ENCODE measurements around the gene ZNF91.
"Not testable (repeated sequence)": the region's sequence is repeated elsewhere in the genome, so short reads cannot be mapped to it uniquely, and the experiment has no call there.

The ZNF91 gene

GRCh38 chr19:23395722-23396117 is 449 bp upstream of the ZNF91 start:
- not testable (repeated sequence) for DNase-seq (ENCODE audit: low spot score)

DNA sequence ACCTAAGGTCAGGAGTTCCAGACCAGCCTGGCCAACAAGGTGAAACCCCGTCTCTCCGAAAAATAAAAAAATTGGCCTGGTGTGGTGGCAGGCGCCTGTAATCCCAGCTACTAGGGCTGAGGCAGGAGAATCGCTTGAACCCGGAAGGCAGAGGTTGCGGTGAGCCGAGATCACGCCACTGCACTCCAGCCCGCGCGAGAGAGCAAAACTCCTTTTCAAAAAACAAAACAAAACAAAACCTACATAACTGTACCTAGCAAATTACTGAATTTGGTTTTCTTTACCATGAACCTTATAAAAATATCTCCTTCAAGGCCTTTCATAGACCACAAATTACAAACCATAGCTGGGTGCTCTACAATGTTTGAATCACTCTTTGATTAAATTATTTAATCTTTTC is 760 bp downstream of the ZNF91 start:
- no peak for DNase-seq (ENCODE audit: low spot score)

DNA sequence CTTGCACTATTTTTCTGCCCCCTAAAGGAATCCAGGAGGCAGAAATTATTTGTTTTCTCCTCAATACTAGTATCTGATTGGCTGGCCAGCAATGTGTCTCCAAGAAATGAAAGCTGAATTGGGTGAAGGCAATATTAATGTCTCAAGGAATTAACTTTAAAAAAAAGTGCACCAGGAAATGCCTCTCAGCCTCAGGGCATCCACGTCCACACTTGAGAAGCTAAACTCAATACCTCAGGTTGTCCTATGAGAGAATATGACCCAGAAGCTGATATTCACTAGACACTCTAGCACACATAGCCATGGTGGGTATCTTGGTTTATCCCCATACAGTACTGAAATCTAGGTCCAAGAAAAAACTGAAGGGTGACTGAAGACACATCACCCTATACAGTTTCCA is 2.1 kb downstream of the ZNF91 start:
- DNase-seq (ENCODE audit: low spot score) = no peak

DNA sequence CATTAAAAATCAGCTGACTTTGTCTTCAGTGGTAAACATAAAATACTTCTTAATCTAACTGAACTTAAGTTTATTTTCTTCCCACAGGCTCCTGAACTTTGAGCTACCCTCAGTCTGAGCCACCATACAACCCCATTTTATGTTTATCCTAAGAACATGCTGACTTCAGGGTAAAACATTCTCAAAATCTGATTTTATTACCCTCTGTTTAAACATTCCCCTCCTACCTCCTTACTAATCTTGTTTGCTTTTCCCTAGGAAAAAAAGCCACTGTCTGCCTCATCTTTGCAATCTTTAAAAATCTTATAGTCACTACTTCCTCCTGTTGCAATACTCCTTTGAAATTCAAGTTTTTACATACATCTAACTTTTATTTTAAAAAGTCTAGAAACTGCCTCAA is 4.0 kb downstream of the ZNF91 start:
- DNase-seq (ENCODE audit: low spot score) = no peak

DNA sequence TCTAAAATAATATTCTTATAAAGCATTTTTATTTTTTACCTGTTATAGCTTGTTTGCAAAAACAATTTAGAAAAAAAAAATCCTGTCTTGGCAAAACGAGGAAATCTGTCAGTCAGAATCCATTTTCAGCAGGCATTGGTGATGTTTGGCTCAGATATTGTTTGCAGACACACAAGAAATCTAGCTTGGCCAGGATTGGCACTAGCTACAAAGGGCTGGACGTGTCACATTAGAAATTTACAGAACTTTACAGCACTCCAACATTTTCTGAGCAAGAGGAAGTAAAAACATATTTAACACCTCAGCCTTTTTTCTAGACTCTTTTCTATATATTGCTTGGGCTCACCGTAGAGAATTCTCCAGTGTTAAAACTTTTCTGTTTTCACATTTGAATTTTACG is 9.9 kb downstream of the ZNF91 start:
- no peak for DNase-seq (ENCODE audit: low spot score)

- DNase-seq (ENCODE audit: low spot score) = no peak
These were observed 10.4 kb downstream of the ZNF91 start for GRCh38 chr19:23384858-23385257.

DNA sequence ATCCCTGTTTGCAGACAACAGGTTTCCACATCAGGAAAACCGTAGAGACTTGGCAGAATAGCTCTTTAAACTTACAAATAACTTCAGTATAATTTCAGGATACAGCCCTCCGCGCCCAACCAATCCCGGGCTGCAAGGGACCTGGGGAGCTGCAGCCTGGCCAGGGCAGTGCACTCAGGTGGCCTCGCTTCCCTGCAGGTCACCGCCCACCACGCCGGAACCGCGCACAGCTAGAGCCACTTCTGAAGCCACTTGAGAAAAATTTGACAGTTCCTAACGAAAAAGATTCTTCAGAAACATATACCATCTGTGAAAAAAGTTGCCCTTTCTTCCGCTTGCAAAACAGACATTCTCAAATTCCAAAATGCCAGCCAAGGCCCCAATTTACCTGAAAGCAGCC is 11.1 kb downstream of the ZNF91 start:
- no peak for DNase-seq (ENCODE audit: low spot score)

DNA sequence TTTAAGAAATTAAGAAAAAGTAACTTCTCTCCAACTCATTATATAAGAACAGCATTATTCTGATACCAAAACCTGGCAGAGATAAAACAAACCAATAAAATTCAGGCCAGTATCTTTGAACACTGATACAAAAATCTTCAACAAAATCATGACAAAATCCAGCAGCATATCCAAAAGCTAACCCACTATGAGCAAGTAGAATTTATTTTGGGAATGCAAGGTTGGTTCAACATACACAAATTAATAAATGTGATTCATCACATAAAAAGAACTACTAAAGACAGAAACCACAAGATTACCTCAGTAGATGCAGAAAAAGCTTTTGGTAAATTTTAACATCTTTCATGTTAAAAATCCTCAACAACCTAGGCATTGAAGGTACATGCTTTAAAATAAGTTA is 12.3 kb downstream of the ZNF91 start:
- DNase-seq (ENCODE audit: low spot score) = no peak

- no peak for DNase-seq (ENCODE audit: low spot score)
These were observed 14.2 kb downstream of the ZNF91 start for GRCh38 chr19:23381114-23381513.

GRCh38 chr19:23379671-23380070 is 15.6 kb downstream of the ZNF91 start:
- not testable (repeated sequence) for DNase-seq (ENCODE audit: low spot score)

DNA sequence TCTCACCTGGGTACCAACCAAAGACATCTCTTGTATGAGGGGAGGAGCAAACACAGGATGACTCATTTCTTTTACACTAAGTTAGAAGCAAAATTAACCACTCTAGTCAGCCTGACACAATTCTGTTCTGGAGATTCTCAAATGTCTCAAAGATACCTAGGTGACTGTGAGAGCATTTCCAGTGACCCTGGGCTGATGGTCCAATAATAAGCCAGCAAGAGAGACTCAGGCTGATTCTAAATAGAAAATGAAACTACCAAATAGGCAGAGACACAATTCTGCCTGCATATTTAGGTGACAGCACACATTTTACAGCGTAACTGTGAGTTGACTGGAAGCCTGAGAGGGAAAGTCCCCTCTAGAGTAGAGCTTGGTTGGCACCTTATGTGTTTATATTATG is 16.3 kb downstream of the ZNF91 start:
- no peak for DNase-seq (ENCODE audit: low spot score)

- no peak for DNase-seq (ENCODE audit: low spot score)
These were observed 18.0 kb downstream of the ZNF91 start for GRCh38 chr19:23377276-23377675.

GRCh38 chr19:23366437-23366836 is 28.8 kb downstream of the ZNF91 start:
- no peak for DNase-seq (ENCODE audit: low spot score)

DNA sequence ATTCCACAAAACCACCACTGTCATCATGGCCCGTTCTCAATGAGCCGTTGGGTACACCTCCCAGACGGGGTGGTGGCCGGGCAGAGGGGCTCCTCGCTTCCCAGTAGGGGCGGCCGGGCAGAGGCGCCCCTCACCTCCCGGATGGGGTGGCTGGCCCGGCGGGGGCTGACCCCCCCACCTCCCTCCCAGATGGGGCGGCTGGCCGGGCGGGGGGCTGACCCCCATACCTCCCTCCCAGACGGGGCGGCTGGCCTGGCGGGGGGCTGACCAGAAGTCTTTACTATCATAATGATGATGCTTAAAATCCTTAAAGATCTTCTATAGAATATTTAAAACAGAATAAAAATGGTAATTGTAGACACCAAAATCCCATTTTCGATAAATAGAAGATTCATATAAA is 29.2 kb downstream of the ZNF91 start:
- DNase-seq (ENCODE audit: low spot score) = not testable (repeated sequence)

DNA sequence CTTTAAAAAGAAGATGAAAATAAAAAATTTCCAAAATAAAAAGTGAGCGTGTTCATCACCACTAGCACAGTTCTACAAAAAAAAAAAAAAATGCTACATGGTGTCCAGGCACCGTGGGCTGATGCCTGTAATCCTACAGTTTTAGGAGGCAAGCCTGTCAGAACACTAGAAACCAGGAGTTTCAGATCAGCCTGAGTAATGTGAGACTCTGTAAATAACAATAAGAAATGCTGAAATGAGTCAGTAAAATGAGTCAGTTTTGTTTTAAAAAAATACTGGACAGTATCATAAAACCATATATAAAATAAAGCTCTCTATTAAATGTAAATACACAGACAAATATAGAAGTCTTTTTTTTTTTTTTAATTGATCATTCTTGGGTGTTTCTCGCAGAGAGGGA is 30.0 kb downstream of the ZNF91 start:
- DNase-seq (ENCODE audit: low spot score) = no peak

- not testable (repeated sequence) for DNase-seq (ENCODE audit: low spot score)
These were observed 33.4 kb downstream of the ZNF91 start for GRCh38 chr19:23361843-23362242.

GRCh38 chr19:23351806-23352205 is 43.5 kb downstream of the ZNF91 start:
- no peak for DNase-seq (ENCODE audit: low spot score)

DNA sequence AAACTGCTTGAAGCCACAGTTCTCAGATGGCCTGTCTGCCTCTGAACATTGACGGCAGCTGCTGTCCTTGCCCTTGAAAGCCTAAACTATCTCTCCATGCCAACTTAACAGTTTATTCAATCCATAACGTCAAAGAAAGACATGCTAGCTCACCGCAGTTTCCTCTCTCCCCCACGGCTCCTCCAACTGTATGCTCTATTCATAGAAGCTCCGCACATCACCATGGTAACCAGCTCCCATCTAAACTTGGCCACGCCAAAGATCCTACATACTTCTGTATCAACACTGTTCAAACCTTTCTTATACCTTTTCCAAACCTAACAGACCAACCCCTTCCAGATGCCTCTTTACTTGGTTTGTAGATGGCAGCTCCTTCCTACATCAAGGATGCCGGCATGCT is 48.6 kb downstream of the ZNF91 start:
- DNase-seq (ENCODE audit: low spot score) = no peak

DNA sequence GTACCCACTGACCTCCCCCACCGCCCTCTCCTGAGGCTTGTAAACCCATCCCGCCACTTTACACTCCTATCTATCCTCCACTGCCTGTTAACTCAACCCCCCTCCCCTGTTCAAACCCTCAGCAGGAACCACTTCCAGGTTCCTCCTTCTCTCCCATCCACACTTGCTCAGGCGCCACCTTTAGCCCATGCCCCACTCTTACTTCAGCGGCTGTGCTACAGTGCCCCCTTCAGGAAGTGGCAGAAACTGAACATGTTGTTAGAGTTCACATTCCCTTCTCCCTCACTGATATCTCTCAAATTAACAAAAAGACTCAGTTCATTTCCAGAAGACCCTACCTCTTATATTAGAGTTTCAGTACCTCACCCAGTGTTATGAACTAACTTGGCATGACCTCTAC is 49.4 kb downstream of the ZNF91 start:
- DNase-seq (ENCODE audit: low spot score) = peak; percentile 15

- DNase-seq (ENCODE audit: low spot score) = peak; percentile 20
These were observed 51.7 kb downstream of the ZNF91 start for GRCh38 chr19:23343434-23344010.

DNA sequence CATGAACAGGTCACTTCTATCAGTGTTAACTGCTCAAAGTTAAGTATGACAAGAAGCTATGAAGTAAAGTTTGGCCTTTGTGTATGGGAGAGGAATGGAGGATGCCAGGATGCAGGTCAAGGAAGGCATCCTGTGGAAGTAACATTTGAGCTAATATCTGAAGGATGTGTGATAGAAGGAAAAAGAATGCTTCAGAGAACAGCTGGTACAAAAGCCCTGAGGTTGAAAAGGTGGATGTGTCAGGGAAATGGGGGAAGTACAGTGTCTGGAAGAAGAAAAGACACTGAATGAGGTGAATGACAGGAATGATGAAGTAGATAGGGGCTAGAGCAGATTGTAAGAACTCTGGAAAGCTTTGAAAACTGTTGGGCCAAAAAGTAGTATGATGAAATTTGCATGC is 67.1 kb downstream of the ZNF91 start:
- no peak for DNase-seq (ENCODE audit: low spot score)

- peak; percentile 21 for DNase-seq (ENCODE audit: low spot score)
These were observed 73.2 kb downstream of the ZNF91 start for GRCh38 chr19:23321953-23322549.

DNA sequence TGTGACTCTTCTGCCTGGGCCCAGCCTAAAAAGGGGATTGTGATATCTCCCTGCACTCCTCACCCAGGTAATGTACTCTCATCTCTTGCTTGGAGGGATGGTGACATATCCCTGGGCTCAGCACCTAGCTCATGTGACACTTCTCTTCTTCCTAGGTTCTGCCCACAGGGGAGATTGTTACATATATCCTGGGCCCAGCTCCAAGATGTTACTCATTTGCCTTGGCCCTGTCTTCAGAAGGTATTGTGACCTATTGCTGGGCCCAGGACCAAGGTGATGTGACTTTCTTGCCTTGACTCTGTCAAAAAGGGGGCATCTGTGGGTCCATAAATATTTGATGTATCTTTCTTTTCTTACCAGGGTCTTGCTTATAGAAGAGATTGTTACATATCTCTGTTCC is 73.9 kb downstream of the ZNF91 start:
- DNase-seq (ENCODE audit: low spot score) = not testable (repeated sequence)

DNA sequence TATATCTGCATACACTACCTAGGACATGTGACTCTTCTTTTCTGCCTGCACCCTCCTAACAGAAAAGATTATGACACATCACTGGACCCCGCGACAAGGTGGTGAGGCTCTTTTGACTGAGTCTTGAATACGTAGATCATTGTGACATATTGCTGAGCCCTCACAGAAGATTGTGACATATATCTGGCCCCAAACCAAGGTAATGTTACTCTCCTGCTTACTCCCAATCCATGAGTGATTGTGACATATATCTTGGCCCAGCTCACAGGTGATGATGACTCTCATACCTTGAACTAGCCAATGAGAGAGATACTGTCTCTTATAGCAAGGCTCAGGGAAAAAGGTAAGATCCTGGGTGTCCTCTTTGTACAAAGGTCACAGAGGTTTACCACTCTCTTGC is 75.7 kb downstream of the ZNF91 start:
- DNase-seq (ENCODE audit: low spot score) = not testable (repeated sequence)
